ACC112 (cell line): ENCODE data around the gene UBE2E2.

Experiments used
- H2AFZ ChIP-seq: fragments of 200-600 bp; sonication (generic); one replicate; pipeline ENCODE4 v1.6.0; 2017; ENCODE audit warnings: antibody characterized with exemption, low read length; ENCODE audit not compliant: unreplicated experiment
- H3K27ac ChIP-seq: fragments of 200-600 bp; sonication (generic); 2 replicates; pipeline ENCODE4 v1.5.1; 2014; ENCODE audit warnings: low read depth, mild to moderate bottlenecking, antibody characterized with exemption, low read length, moderate library complexity
- H3K27me3 ChIP-seq: fragments of 200-600 bp; sonication (generic); 2 replicates; pipeline ENCODE4 v1.6.1; 2014; ENCODE audit warnings: mild to moderate bottlenecking, antibody characterized with exemption, low read length, moderate library complexity, mixed read lengths; ENCODE audit not compliant: insufficient read depth
- H3K36me3 ChIP-seq: fragments of 200-600 bp; sonication (generic); 2 replicates; pipeline ENCODE4 v1.6.1; 2016; ENCODE audit warnings: mild to moderate bottlenecking, antibody characterized with exemption, low read length, moderate library complexity, mixed read lengths; ENCODE audit not compliant: insufficient read depth
- H3K4me1 ChIP-seq: fragments of 200-600 bp; sonication (generic); one replicate; pipeline ENCODE4 v1.6.1; 2016; ENCODE audit warnings: low read length, mixed read lengths; ENCODE audit not compliant: insufficient read depth, unreplicated experiment, control insufficient read depth
- H3K4me3 ChIP-seq: fragments of 200-600 bp; sonication (generic); 2 replicates; pipeline ENCODE4 v1.5.1; 2014; ENCODE audit warnings: mild to moderate bottlenecking, low read depth, low read length
- H3K79me2 ChIP-seq: fragments of 200-600 bp; sonication (generic); one replicate; pipeline ENCODE4 v1.6.0; 2016; ENCODE audit warnings: low read length; ENCODE audit not compliant: control insufficient read depth, unreplicated experiment, insufficient read depth

UBE2E2 gene

DNA sequence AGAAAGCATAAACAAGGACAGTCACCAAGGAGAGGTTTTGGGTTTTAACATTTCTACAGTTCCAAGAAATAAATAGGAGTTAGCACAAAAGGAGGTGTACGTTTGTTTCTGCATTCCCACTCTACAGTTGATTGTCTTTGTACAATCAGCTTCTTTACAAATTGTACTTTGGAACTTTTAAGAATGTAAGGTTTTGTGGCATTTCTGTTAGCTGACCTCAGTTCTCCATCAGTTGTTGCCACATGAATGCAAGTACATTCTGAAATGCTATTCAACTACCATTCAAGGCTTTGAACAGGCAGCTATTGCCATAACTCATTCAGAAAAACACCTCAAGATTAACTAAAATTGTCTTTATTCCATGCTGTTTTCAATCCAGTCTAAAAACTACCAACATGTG, 349.4 kb downstream of the UBE2E2 start:
- Histone ChIP-seq H3K36me3 (no peaks in the 10 kb centered on the region), H3K4me1 (peaks cover 10% of the 10 kb centered on the region), H3K27me3 (no peaks in the 10 kb centered on the region), H2AFZ (no peak overlapping the region), H3K27ac (no peak overlapping the region), H3K79me2 (no peaks in the 10 kb centered on the region), H3K4me3 (no peak overlapping the region)

DNA sequence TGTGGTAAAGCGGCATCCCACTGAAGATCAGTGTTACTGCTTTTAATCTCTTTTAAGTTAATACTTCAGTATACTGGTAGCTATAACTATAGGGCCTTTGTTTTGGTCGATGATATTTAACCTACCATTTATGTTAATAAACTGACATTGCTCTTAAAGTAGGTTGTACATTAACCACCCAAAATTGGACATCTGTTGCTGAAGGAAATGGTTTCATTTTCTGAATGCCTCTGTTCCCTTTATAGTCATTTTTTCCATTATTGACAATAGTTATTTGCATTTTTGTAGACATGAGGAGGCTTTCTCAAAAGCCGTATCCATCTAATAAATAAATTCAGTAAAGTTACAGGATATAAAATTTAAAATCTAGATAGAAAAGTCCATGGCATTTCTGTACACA, 350.2 kb downstream of the UBE2E2 start:
- Histone ChIP-seq H3K27ac (no peak overlapping the region), H3K79me2 (no peaks in the 10 kb centered on the region), H3K4me1 (peaks cover 2% of the 10 kb centered on the region), H3K36me3 (no peaks in the 10 kb centered on the region), H3K4me3 (no peak overlapping the region), H3K27me3 (no peaks in the 10 kb centered on the region), H2AFZ (no peak overlapping the region)

DNA sequence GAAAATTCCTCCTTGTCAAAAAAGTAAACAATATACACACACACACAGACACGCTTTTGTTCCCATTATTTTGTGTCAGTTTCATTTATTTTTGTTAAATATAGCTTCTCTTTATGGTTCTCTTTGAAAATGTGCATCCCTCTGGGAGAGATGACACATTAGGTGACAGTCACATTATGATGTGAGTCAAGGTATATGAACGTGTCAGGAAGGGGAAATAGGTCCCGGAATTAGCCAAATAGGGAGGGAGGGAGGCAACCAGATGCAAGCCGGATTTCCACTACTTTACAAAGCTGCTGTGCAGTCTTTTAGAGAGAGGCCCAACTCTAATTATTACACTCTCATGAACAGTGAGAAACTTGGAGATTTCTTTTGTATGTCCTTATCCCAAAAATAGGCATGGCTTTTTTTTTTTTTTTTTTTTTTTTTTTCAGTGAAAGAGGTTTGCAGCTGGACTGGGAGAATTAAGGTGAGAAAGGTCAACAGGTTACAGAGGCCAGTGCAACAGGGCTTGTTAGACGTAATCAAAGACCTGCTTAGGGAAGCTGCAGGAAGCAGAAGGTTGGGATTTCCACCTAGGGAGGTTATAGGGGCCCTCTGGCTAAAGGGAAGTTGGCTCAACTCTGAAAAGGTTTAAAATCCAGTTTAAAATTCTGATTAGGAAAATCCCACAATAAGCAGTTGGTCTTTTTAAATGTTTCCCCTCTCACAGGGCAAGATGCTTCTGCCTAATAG, 362.1 kb downstream of the UBE2E2 start:
- Histone ChIP-seq H3K36me3 (no peaks in the 10 kb centered on the region), H3K27ac (no peak overlapping the region), H3K4me1 (peaks cover 7% of the 10 kb centered on the region), H3K79me2 (no peaks in the 10 kb centered on the region), H2AFZ (no peak overlapping the region), H3K27me3 (no peaks in the 10 kb centered on the region), H3K4me3 (no peak overlapping the region)

DNA sequence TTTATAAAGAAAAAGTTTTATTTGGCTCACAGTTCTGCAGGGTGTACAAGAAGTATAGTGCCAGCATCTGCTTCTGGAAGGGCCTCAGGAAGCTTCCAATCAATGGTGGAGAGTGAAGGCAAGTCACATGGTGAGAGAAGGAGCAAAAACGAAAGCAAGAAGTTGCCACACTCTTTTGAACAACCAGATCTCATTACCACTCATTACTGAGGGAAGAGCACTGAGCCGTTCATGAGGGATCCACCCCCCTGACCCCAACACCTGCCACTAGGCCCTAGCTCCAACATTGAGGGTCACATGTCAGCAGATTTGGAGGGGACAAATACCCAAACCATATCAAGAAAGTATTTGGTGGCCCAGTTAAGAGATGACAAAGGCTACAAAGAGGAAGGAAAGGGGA, 363.4 kb downstream of the UBE2E2 start:
- Histone ChIP-seq H3K79me2 (no peaks in the 10 kb centered on the region), H3K27me3 (no peaks in the 10 kb centered on the region), H3K27ac (no peak overlapping the region), H3K4me1 (peaks cover 7% of the 10 kb centered on the region), H3K36me3 (no peaks in the 10 kb centered on the region), H2AFZ (no peak overlapping the region), H3K4me3 (no peak overlapping the region)

DNA sequence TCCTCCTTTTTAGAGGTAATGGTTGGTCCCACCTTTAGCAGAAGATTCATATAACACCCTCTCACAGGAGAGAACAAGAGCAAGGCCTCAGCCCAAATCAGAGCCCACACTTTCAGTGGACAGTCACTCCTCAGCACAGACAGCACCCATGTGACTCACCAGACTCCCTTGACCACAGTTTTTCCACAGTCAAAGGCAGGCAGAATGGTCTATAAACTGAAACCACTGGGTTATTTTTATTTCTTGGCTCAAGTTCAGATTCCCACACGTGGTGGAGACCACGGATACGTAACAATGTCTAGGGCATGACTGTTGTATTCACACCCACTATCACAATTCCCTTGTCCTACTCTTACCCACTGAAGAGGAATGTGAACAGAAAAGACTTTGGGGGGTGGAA, 364.8 kb downstream of the UBE2E2 start:
- peak overlapping the region; percentile 59 for H3K27ac ChIP-seq
- H3K4me1 ChIP-seq: peaks cover 7% of the 10 kb centered on the region
- H3K4me3 ChIP-seq: no peak overlapping the region
- H3K79me2 ChIP-seq: no peaks in the 10 kb centered on the region
- no peaks in the 10 kb centered on the region for H3K27me3 ChIP-seq
- H2AFZ ChIP-seq: no peak overlapping the region
- H3K36me3 ChIP-seq: no peaks in the 10 kb centered on the region

DNA sequence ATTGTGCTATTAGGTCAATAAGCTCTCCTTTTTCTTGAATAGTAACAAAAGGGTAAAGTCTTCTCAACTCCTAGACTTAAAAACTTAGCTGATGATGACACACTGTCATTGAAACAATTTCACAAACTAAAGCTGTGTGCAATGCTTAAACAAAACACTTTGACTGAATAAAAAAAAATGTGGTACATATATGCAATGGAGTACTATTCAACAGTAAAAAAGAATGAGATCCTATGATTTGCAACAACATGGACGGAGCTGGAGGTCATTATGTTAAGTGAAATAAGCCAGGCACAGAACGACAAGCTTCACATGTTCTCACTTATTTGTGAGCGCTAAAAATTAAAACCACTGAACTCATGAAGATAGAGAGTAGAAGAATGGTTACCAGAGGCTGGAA, 370.7 kb downstream of the UBE2E2 start:
- Histone ChIP-seq H3K4me3 (no peak overlapping the region), H3K27me3 (no peaks in the 10 kb centered on the region), H3K79me2 (no peaks in the 10 kb centered on the region), H2AFZ (no peak overlapping the region), H3K36me3 (no peaks in the 10 kb centered on the region), H3K4me1 (peaks cover 8% of the 10 kb centered on the region), H3K27ac (no peak overlapping the region)

DNA sequence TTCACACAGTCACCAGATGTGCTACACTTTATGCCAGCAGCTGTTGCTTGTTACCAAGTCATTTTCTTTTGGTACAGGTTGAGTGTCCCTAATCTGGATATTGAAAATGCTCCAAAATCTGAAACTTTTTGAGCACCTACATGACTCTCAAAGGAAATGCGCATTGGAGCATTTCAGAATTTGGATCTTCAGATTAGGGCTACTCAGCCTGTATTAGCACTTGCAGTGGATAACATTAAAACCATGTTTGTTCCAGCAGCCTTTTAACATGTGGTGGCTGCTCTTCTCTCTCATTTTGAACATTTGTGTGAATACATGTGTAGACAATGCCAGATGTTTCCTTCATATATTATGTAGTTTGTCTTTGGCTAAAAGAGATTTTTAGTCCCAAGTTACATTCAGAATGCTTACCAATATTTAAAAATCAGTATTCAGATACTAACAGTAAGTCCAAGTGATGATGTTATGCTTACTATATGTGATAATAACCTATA, 371.7 kb downstream of the UBE2E2 start:
- Histone ChIP-seq H3K4me1 (peaks cover 9% of the 10 kb centered on the region), H3K36me3 (no peaks in the 10 kb centered on the region), H3K27me3 (no peaks in the 10 kb centered on the region), H2AFZ (no peak overlapping the region), H3K4me3 (no peak overlapping the region), H3K27ac (no peak overlapping the region), H3K79me2 (no peaks in the 10 kb centered on the region)

DNA sequence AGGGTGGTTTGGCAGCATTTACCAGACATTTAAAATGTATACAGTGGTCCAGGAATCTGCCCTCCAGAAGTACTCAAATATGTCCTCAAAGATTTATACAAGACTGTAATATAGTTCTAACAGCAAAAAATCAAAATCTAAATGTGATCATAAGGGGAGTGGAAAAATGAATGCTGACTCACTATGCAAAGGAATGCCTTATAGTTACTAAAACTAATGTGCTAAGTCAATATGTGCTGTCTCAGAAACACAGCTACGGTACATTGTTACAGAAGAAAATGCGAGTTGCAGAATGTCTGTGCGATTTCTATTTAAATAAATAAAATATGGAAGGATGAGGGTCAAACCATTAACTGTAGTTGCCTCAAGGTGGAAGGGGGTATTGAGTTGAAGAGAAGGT, 372.6 kb downstream of the UBE2E2 start:
- no peak overlapping the region for H3K27ac ChIP-seq
- no peak overlapping the region for H2AFZ ChIP-seq
- no peaks in the 10 kb centered on the region for H3K36me3 ChIP-seq
- peaks cover 13% of the 10 kb centered on the region for H3K4me1 ChIP-seq
- H3K27me3 ChIP-seq: no peaks in the 10 kb centered on the region
- H3K79me2 ChIP-seq: no peaks in the 10 kb centered on the region
- H3K4me3 ChIP-seq: no peak overlapping the region

DNA sequence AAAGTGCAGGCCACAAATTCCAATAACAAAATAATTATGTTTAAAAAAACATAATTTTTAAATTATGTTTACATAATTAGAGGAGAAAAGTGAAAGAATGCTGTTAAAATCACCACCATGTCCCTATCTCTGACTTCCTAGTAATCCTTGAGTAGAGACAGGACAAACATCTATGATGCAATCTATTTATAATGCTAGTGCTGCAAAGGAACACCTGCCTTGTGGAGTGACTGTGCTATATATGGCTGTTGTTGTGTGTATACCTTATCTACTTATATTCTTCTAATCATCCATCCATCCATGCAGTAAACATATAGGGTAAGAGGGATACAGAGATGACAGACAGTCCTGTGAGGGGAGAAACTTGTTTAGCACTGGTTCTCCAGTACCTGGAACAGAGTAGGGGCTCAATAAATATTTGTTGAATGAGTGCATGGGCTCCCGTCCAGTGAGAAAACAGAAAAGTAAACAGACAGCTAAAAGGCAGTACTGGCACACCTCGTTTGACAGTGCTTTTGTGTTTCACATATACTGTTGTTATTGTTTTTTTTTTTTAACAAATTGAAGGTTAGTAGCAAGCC, 373.3 kb downstream of the UBE2E2 start:
- no peak overlapping the region for H3K27ac ChIP-seq
- H3K4me3 ChIP-seq: no peak overlapping the region
- no peaks in the 10 kb centered on the region for H3K79me2 ChIP-seq
- no peaks in the 10 kb centered on the region for H3K36me3 ChIP-seq
- no peak overlapping the region for H2AFZ ChIP-seq
- H3K27me3 ChIP-seq: no peaks in the 10 kb centered on the region
- peaks cover 13% of the 10 kb centered on the region for H3K4me1 ChIP-seq

DNA sequence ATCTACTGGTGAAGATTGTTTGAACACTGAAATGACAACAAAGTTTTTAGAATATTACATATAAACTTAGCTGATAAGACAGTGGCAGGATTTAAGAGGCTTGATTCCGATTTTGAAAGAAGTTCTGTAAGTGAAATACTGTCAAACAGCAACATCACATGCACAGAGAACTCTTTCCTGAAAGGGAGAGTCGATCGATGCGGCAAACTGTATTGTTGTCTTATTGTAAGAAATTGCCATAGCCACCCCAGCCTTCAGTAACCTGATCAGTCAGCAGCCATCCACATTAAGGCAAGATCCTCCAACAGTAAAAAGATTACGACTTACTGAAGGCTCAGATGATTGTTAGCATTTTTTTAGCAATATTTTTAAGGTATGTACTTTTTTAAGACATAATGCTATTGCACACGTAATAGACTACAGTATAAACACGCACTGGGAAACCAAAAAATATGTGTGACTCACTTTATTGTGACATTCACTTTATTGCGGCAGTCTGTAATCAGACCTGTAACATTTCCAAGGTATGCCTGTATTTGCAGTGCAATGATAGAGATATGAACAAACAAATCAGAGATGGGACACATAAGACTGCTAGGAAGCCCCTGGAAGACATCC, 377.1 kb downstream of the UBE2E2 start:
- Histone ChIP-seq H2AFZ (no peak overlapping the region), H3K27me3 (no peaks in the 10 kb centered on the region), H3K36me3 (no peaks in the 10 kb centered on the region), H3K4me1 (peaks cover 12% of the 10 kb centered on the region), H3K4me3 (no peak overlapping the region), H3K79me2 (no peaks in the 10 kb centered on the region), H3K27ac (peak overlapping the region; percentile 43; the same call in 1 of the 2 replicates)
